Renal pelvis (tissue), 4 donors: ENCODE results near the gene MRPL27. TPM values are rescaled to one million over a fixed set of nuclear protein-coding genes. Genes with fewer than 3 reads are reported as not detected.
A peak's percentile ranks its signal among the peaks of the same experiment; 100 is the strongest.

Source experiments
- DNase-seq: peaks from one replicate; pipeline ENCODE4 v3.0.0-alpha.2; 2013
- polyA plus RNA-seq, 3 donors: library from polyadenylated mRNA; unstranded; fragments of 120-200 nt; gene quantifications; one replicate each; pipeline ENCODE4 v1.2.1, GENCODE V29; 2013; ENCODE audit not compliant: insufficient read length in 3 of 3

Gene MRPL27
- polyA plus RNA-seq, 3 donors: 75.4 to 81.2 (median 80.8) TPM

DNA sequence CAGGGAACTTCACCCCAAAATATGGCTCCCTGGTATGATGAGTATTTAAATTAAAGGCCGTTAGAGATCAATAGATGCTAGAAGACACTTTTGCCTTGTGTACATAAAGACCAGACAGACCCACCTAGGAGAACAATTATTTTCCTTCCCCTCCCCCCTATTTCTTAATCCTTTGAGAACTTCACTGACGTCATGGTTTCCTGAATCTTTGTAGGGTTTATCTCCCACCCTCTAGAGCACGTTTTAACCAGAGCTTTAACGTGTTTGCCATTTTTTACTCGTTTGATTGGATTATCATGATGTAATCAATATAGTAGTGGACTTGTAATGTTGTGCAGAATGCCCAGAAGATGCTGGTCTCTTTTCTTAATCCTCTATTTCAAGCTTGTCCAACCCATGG lies 49.9 kb downstream of the MRPL27 start:
- no peak for DNase-seq

DNA sequence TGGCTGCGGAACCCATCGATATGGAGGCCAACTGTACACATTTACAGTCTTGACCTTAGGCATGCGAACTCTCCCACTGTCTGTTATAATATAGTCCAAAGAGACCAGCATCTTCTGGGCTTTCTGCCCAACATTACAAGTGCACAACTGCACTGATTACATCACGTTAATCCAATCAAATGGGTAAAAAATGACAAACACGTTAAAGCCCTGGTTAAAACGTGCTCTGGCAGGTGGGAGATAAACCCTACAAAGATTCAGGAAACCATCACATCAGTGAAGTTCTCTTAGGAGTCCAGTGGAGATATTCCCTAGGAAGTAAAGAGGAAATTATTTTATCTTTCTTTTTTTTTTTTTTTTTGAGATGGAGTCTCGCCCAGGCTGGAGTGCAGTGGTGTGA lies 50.7 kb downstream of the MRPL27 start:
- DNase-seq: no peak

GRCh38 chr17:50319306-50320004 lies 53.5 kb downstream of the MRPL27 start:
- DNase-seq: no peak

DNA sequence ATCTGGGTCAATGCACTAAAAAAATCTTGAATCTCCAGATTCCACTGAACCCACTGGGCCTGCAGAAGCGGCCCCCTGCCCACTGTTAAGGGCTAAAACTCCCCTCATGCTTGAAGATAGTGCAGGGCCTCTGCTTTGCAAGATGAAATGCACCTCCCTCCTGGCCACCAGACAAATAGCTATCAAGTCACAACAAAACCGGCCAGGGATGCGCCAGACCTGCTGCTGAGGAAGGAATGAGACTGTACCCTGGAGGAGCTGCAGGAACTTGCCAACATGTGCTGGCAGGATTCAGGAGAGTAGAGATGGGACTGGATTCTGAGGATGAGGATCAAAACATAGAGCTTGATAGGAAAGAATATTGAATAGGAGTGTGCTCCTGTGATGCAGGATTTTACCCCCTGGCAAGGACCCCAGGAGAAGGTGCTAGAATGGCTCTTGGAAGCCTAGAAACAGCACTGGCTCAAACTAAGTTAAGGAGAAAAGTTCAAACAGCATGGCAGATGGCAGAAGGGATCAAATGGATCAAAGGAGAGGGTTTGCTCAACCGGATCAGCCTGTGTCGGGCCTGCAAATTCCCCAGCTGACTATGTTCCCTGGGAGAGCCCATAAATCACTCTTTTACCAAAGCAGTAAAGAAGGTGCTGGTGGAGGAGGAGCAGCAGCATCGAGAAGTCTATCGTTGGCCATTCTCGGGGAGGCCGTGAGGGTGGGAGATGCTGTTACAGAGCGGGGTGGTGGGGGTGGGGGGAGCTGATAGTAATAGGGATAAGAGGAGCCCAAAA lies 54.3 kb downstream of the MRPL27 start:
- peak; percentile 91 for DNase-seq

Other genes starting within 250 kb of the MRPL27 start
- 10 to 100 TPM; 14.8 to 18.7 (median 17.9) TPM for gene SAMD14, start 243.0 kb downstream of the MRPL27 start, polyA plus RNA-seq
- gene PPP1R9B, start 222.5 kb downstream of the MRPL27 start, polyA plus RNA-seq: 10 to 100 TPM; 47.5 to 56.9 (median 49.6) TPM
- gene SGCA, start 207.2 kb downstream of the MRPL27 start, polyA plus RNA-seq: 1 to 10 TPM; 1.3 to 1.7 (median 1.5) TPM
- gene COL1A1, start 171.6 kb downstream of the MRPL27 start, polyA plus RNA-seq: 100 to 1,000 TPM; 388 to 763 (median 498) TPM
- gene TMEM92, start 98.7 kb downstream of the MRPL27 start, polyA plus RNA-seq: 1 to 10 TPM; 1.9 to 3.2 (median 3.2) TPM
- gene XYLT2, start 27.1 kb downstream of the MRPL27 start, polyA plus RNA-seq: 10 to 100 TPM; 25.3 to 30.3 (median 29.4) TPM
- gene EME1, start within 50 bp of the MRPL27 start, polyA plus RNA-seq: 10 to 100 TPM in 1 of 3 donors, 1 to 10 TPM in 2; 7.7 to 11.9 (median 9.0) TPM
- gene LRRC59, start 24.3 kb upstream of the MRPL27 start, polyA plus RNA-seq: 10 to 100 TPM; 56.7 to 67.6 (median 61.0) TPM
- 100 to 1,000 TPM; 105 to 121 (median 111) TPM for gene ACSF2, start 53.0 kb upstream of the MRPL27 start, polyA plus RNA-seq
- 1 to 10 TPM; 2.0 to 4.0 (median 3.6) TPM for gene CHAD, start 95.7 kb upstream of the MRPL27 start, polyA plus RNA-seq
- 10 to 100 TPM; 52.7 to 62.3 (median 58.9) TPM for gene RSAD1, start 105.7 kb upstream of the MRPL27 start, polyA plus RNA-seq
- 1 to 10 TPM; 1.4 to 2.4 (median 2.3) TPM for gene MYCBPAP, start 135.3 kb upstream of the MRPL27 start, polyA plus RNA-seq
- gene EPN3, start 159.6 kb upstream of the MRPL27 start, polyA plus RNA-seq: 10 to 100 TPM; 15.4 to 16.8 (median 16.2) TPM
- gene SPATA20, start 174.0 kb upstream of the MRPL27 start, polyA plus RNA-seq: 10 to 100 TPM; 46.1 to 67.4 (median 62.3) TPM
- 1 to 10 TPM; 6.3 to 8.1 (median 7.7) TPM for gene CACNA1G, start 187.5 kb upstream of the MRPL27 start, polyA plus RNA-seq